ENCODE results near the gene TTC29.

DNA sequence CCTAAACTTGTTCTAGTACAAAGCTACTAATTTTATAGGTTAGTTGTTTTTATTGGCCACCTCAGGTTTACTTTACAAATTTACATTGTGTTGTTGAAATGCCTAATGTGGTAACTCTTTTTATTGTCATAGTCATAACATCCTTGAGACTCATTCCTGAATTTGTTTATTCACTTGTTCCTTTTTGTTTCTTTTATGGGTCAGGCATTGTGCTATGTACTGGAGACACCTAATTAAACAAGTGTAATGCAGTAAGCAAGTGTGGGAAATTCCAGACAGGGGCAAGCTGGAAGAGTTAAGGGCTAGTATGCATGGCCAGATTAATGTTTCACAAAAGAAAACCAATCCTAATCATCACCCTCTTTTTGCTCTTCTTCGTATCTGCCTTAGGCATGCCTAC is 30.5 kb upstream of the TTC29 start:
- TF ChIP-seq, protein P1, sequence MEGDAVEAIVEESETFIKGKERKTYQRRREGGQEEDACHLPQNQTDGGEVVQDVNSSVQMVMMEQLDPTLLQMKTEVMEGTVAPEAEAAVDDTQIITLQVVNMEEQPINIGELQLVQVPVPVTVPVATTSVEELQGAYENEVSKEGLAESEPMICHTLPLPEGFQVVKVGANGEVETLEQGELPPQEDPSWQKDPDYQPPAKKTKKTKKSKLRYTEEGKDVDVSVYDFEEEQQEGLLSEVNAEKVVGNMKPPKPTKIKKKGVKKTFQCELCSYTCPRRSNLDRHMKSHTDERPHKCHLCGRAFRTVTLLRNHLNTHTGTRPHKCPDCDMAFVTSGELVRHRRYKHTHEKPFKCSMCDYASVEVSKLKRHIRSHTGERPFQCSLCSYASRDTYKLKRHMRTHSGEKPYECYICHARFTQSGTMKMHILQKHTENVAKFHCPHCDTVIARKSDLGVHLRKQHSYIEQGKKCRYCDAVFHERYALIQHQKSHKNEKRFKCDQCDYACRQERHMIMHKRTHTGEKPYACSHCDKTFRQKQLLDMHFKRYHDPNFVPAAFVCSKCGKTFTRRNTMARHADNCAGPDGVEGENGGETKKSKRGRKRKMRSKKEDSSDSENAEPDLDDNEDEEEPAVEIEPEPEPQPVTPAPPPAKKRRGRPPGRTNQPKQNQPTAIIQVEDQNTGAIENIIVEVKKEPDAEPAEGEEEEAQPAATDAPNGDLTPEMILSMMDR (IDR thresholded peaks at IDR 0.05) = no peak
- TF ChIP-seq POLR2A (IDR thresholded peaks at IDR 0.05) = no peak

Data from thyroid gland (tissue), 4 donors.